Glomerular visceral epithelial cell (primary cell): ENCODE results near the gene LRMDA.

Source experiments
- DNase-seq: peaks from one replicate; pipeline ENCODE4 v3.0.0-alpha.2; 2016; ENCODE audit errors: extremely low spot score

The LRMDA gene

GRCh38 chr10:75401569-75402485 lies 29.6 kb upstream of the LRMDA start, which contains the start of gene ZNF503:
Gene ZNF503, minus strand, starts transcription at chr10:75401764. Its CDS starts 345 bp downstream, at chr10:75401419.
- DNase-seq = peak; percentile 99

DNA sequence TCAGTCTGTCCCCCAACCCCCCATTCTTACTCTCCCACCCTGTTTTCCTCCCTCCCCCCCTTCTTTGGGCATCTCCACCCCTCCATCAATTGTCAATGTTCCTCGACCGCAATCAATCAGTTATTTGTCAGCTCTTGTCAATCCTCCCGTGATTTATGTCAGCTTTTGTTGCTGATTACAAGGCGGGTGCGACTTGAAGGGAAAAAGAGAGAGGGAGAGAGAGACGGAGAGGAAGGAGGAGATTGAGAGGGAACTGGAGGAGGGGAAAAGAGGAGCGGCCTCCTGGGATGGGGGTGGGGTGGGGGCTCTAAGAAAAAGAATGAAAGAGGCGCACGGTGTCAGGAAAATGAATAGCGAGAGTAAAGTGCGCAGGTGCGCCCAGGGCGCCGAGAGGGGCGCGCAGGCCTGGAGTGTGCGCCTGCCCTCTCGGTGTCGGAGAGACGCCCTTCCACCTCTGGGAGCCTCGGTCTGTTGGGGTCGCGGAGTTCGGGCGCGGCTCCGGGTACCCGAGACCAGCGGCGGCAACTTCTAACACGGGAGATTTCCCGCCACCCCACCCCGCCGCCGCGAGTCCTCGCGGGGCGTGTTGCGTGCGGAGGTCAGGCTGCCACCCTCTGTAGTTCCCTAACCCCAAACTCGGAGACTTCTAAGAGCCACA lies 28.8 kb upstream of the LRMDA start:
- peak; percentile 76 for DNase-seq

GRCh38 chr10:75403144-75403938 lies 28.1 kb upstream of the LRMDA start:
- peak; percentile 48 for DNase-seq

GRCh38 chr10:75403939-75404814 lies 27.2 kb upstream of the LRMDA start:
- DNase-seq = no peak

- DNase-seq = no peak
Observed at GRCh38 chr10:75404815-75405597, 26.4 kb upstream of the LRMDA start.

- no peak for DNase-seq
Observed at GRCh38 chr10:75405598-75406461, 25.6 kb upstream of the LRMDA start.

- no peak for DNase-seq
Observed at GRCh38 chr10:75406462-75407223, 24.8 kb upstream of the LRMDA start.

DNA sequence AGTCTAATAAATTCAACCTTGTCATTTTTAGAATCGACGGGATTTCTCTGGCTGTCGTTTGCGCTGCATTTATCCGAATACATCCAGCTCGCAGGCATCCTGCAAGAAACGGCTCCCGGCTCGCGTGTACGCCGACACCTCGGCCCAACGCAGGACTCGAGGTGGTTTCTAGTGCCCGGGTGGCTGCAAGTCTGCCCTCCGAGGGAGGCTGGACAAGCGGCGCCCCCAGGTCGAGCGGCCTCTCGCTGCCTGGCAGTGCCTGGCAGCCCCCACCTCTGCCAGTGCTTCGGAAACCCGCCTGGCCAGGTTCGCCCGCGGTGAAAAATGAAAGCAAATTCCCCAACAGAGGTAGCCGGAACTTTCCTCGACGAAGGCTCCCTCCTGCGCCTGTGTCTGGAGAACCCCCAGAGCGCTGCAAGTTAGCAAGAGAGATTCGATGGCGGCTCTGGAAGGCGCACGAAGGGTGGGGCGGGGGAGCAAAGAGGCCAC lies 24.2 kb upstream of the LRMDA start:
- DNase-seq = no peak

DNA sequence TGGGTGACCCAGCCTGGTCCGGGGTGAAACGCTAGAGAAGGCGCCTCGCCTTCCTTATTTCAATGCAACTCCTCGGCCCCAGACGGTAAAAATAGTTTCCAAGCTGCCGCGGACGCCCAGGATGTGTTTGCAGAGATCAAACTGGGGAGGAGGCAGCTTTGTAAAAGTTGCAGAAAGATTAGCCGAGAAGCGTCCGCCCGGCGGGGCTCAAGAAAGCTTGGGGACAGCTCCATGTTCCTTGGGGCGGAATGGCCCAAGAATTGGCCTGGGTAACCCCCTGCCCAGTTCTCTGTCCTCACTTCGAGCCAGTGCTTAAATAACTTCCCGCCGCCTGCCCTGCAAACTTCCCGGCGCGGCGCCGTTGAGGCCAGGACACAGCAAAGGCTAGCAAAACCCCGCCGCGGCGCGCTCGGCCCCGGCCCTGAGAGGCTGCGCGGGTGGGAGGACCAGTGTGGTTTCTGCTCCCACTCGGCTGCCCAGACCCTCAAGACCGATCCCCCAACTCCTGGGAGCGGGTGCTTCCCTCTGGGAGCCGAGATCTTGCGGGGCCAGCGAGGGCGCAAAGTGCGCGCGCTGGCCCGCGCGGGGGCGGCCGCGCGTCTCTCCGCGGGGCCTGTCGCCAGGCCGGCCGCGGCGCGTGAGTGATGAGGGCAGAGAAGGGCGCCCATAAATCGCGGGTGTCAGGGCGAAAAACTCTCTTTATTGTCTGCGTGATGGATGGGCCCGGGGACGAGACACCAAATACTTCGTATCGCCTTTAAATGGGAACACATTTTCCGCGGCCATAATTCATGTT lies 23.5 kb upstream of the LRMDA start:
- no peak for DNase-seq

DNA sequence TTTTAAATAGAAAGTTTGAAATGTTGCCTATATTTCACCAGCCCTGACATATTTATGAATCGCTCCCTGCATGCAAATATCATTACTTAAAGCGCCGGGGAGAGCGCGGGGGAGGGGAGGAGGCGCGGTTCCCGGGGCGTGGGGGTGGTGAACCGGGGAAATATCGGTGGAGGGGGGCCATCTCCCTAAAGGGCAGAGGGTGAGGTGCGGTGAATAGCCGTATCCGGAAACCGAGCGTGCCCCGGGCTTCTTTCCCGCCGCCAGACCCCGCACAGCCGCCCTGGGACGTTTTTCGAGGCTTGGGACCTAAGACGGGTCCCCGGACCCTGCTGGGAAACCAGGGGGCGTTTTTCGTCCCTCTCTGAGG lies 22.9 kb upstream of the LRMDA start:
- DNase-seq = no peak

- DNase-seq = peak; percentile 70
Observed at GRCh38 chr10:75408911-75409885, 22.2 kb upstream of the LRMDA start.

- no peak for DNase-seq
Observed at GRCh38 chr10:75410132-75411005, 21.1 kb upstream of the LRMDA start.

- DNase-seq = no peak
Observed at GRCh38 chr10:75414527-75414926, 16.9 kb upstream of the LRMDA start.

DNA sequence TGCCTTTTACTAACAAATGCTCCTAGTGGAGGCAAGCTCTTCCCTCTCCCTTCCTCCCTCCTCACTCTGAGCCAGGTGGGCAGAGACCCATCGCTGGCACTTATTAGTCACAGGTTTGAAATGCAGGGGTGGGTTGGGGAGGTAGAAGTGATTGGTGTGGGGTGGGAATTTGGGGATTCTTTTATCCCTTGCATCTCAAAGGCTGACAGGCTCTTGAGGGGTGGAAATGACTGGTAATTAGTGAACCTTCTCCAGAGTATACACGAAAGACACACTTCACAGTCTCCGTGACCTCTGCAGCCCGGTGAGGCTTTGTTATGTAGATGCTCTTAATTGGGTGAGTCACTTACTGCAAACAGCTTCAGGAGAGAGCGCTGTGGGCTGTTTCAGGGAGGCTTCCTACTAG lies 13.9 kb upstream of the LRMDA start:
- DNase-seq = no peak

DNA sequence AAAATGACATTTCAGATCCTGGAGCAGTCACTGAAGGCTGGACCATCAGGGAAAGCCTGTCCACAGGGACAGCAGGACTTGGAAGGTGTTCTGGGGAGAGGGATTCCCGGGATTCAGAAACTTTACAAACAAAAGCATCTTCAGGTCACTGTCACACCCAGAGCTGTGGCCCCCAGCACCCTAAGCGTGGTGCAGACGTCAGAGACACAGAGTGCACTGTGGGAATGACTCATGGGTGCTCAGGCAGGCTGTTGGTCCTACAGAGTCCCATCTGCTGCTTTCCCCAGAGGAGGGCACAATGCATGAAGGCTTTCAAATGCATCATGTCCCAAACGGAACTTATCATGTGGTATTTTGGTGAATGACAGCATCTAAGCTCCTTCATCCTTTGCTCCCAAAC lies 13.1 kb upstream of the LRMDA start:
- DNase-seq = no peak

DNA sequence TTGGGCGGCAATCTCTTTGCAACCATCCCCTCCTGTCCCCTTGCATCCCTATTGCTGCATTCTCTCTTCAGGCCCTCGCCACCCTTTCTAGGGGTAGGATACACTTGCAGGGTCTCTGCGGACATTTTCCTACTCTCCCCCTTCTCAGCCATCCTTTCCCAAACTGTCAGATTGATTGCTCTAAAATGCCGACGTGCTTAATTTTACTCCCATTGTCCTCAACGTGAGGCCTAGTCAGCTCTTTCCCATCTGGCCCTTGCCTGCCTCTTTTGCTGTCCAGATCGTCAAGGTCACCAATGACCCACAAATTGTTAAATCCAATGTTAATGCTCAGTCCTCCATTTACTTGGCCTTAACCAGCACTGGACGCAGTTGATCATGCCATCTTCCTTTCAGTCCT lies 12.7 kb upstream of the LRMDA start:
- DNase-seq = no peak
